DMS 273 (cell line): ENCODE measurements around the gene DLGAP4.
"Not testable (repeated sequence)": the region's sequence is repeated elsewhere in the genome, so short reads cannot be mapped to it uniquely, and the experiment has no call there.

Source experiments
- DNase-seq: peaks from one replicate; lab custom pipeline; 2025; ENCODE audit not compliant: unreplicated experiment; lab: John Stamatoyannopoulos, UW

The DLGAP4 gene

DNA sequence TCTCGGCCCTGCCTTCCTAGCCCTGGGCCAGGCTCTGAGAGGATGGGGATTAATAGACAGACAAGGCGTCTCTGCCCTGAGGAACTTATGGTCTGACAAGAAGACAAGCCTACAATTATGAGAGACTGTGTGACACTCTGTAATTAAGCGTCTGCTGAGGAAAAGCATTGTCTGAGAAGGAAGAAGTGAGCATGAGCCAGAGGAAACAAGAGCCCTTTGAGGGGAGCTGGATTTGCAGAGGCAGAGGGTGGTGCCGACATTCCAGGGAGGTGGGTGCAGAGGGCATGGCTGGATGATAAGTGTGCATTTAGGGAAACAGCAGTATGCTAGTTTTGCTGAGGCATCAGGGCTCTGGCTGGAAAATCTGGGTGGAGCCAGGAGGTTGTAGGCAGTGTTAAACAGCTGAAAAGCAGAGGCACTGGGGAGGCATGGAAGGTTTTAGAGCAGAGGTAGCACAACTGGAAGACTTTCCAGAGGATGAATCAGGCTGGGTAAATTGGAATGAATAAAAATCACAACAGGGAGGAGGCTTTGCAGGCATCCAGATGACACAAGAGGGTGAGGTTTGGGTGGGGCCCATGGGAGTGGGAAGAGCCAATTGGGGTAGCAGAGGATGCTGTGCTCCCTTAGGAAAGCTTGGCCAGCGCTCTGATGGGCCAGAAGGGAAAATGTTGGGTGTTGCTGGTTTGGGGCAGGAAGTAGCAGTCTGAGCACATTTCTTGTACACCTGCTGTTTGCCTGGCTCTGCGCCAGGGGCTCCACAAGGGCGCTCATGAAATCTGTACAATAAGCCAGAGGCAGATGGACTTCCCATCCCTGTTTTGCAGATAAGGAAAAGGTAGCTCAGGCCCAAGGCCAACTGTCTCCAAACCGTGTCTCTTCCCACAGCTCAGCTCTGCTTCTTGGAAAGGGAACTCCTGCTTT lies 161.2 kb downstream of the DLGAP4 start:
- peak; percentile 95 for DNase-seq

GRCh38 chr20:36468149-36469000 lies 162.2 kb downstream of the DLGAP4 start:
- DNase-seq: peak; percentile 95

DNA sequence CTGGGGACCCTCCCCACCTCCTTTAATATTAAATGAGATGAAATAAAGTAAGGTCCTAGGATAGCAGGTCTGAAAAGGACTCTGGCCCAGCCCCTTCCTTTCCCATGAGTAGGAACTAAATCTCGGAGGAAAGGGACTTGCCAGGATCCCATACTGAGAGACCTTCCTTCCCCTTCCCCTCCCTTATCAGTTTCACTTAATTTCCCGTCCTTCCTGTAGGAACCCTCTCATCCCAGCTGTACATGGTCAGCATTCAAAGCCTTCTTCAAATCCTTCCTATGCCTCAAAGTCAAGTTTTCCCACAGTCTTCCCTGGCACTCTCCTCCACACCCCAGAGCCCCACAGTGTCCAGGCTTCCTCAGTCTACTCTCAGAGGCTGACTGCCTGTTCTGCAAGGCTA lies 163.8 kb downstream of the DLGAP4 start:
- DNase-seq: no peak

GRCh38 chr20:36471885-36472636 lies 165.9 kb downstream of the DLGAP4 start:
- no peak for DNase-seq

- peak; percentile 25 for DNase-seq
These were observed 166.5 kb downstream of the DLGAP4 start for GRCh38 chr20:36472637-36473090.

DNA sequence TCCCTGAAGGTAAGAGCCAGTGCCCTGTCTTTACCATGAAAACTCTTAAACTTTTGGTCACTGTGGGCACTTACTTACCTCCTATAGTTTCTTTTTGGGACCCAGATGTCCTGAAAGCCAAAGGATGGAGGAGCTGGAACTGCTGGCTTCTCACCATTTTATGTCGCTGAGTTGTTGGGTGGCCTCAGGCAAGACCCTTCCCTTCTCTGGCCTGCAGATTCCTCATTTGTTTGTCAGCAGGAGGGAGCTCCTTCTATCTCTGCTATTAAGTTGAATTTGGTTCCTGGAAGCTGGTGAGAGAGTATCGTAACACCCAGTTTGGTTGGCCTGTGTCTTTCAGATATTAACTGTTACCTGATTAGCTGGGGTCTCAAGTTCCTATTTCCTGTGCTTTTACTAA lies 167.0 kb downstream of the DLGAP4 start:
- no peak for DNase-seq

DNA sequence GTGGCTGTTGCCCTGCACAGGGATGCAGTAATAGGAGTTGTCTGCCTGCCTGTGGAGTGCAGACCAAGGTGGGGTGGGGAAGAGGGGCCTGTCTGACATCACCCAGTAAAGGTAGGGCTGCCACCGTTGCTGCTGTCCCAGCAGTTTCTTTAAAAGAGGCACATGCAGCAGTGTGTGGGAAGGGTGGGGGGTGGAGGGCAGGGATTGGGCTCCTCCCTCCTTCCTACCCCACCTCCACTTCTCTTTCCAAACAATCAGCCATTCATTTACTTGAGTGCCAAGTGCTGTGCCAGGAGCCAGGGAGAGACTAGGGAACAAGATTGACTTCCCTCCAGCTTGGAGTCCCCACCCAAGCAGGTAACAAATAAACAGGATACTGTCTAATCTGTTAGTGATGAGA lies 168.4 kb downstream of the DLGAP4 start:
- DNase-seq: no peak

DNA sequence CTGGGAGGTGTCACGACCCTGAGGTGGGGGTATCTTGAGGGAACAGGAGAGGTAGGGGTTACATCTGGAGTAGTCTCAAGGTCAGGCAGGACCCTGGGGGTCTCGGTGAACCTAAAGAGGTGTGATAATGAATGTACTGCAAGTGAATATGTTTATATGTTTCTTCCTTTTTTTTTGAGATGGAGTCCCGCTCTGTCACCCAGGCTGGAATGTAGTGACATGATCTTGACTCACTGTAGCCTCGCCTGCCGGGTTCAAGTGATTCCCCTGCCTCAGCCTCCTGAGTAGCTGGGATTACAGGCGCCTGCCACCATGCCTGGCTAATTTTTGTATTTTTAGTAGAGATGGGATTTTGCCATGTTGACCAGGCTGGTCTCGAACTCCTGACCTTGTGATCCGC lies 168.9 kb downstream of the DLGAP4 start:
- DNase-seq: not testable (repeated sequence)

DNA sequence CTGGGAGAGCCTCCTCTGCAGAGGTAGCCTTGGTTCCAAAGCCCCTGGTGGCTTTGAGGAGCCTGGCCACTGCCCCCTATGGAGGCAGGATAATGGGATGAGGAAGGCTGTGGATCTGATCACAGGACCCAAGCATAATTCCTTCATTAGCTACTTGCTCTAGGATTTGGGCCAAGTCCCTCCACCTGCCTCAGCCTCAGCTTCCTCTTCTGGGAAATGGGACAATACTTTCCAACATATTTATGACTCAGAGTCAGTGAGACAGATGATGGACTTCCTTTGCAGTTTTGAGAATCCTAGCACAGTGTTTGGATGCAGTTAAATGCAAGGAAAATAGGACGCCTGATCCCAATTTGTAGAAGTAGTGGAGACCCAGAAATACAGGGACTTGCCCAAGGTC lies 171.3 kb downstream of the DLGAP4 start:
- no peak for DNase-seq

DNA sequence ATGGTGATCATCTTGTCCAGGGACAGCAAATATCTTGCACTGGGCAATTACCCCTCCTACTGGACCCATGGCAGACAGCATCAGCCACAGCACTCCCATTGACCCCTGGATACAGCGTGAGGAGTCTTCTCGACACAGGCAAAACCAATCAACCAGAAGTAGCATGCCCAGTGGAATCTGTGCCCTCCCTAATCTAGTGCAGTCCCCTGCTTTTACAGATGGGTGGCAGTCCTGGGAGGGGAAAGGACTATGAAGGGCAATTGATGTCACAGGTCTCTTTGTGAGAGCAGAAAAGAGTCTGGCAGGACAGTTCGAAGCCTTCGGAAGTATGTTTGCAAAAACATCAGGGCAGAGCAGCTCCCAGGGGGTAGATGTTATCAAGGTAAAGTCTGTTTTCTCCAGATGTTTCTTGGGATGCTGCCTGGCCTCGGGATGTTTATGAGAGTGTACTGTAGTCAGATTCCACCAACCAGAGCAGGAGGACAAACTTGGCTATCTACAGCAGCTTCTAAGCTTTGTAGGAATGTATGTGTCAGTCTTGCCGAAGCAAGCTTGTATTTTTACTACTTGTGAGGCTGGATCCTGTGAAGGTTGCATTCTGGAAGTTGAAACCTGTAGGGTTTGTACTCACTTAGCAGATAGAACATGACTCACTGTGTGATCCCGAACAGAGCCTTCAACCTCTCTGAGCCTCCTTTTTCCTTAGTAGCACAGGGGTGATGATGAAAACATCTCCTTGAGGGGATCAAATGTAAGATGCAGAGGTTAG lies 172.2 kb downstream of the DLGAP4 start:
- no peak for DNase-seq

DNA sequence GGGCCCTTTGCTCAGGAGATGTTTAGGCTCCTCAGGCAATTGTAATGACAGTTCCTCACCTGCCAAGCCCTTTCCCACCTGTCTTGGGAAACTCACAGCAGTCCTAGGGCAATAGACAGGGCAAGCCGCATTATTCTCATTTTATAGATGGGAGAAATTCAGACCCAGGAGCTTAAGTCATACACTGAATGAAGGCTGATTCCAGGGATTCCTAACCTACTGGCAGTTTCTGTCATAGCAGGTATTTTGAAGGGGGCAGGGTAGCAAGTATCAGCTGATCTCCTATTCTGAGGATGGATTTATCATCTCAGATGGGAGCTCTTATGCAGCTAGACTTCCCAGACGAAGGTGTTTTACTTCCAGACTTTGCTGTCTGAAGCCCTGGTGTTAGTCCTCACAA lies 173.8 kb downstream of the DLGAP4 start:
- DNase-seq: peak; percentile 38

GRCh38 chr20:36480456-36481048 lies 174.4 kb downstream of the DLGAP4 start:
- no peak for DNase-seq

DNA sequence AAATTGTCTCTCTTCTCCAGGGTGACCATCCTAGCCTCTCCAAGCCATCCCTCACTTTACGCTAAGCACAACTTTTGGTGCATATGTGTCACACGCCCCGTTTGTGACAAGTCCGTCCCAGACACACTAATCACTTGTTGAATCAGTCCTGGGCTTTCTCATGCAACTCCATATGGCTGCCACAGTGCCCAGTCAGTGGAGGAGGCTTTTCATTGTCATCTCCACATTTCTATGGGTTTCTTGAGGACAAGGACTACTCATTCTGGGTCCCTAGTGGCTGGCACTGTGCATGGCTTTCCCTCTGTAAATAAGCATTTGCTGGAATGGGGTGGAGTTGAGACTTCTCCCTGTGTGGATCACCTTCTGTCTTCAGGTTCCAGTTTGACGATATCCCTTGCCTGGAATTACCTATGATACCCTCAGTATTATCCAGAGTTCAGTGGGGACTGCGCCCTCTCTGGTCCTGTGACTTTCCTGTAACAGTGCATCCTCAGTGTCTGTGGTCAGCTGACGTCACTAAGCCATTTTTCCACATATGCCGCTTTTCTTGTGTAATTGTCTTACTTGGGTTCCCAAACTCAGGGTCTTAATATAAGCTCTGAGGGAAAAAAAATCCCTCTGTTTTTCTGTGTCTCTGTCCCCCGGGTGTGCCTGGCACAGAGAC lies 175.4 kb downstream of the DLGAP4 start:
- peak; percentile 76 for DNase-seq

GRCh38 chr20:36482044-36482473 lies 175.9 kb downstream of the DLGAP4 start:
- DNase-seq: peak; percentile 90

GRCh38 chr20:36483209-36483918 lies 177.2 kb downstream of the DLGAP4 start:
- no peak for DNase-seq

GRCh38 chr20:36483919-36484808 lies 178.0 kb downstream of the DLGAP4 start:
- DNase-seq: peak; percentile 30

- no peak for DNase-seq
These were observed 179.1 kb downstream of the DLGAP4 start for GRCh38 chr20:36485286-36485685.

GRCh38 chr20:36487069-36487468 lies 180.9 kb downstream of the DLGAP4 start:
- no peak for DNase-seq
